Right lobe of liver (tissue), 6 donors: ENCODE data around the gene SEMA4A. TPM values are rescaled to one million over a fixed set of nuclear protein-coding genes. Genes with fewer than 3 reads are reported as not detected.
A peak's percentile ranks its signal among the peaks of the same experiment; 100 is the strongest.

ENCODE experiments used
- ATAC-seq, 4 donors: fragments of 200-7000 bp; cut with Tn5 transposase; one replicate each; pipeline ENCODE4 v1.9.1; 2020; ENCODE audit warnings: mild to moderate bottlenecking in 4 of 4, moderate library complexity in 4 of 4
- DNase-seq, 3 donors: peaks; one replicate each; pipeline ENCODE4 v3.0.0-alpha.2; 2020
- H3K27ac ChIP-seq, 3 donors: fragments of 200-600 bp; one replicate each; pipeline ENCODE4 v1.8.0; 2022
- H3K27me3 ChIP-seq, 2 donors: fragments of 200-600 bp; one replicate each; pipeline ENCODE4 v1.8.0; 2022
- H3K36me3 ChIP-seq, 4 donors: fragments of 200-600 bp; sonication (generic) in 1 of 4; one replicate each; pipeline versions ENCODE4 v1.5.1 to v1.8.0; 2017 to 2022; ENCODE audit warnings: control low read depth in 1 of 4
- H3K4me1 ChIP-seq, 4 donors: fragments of 200-600 bp; sonication (generic) in 1 of 4; one replicate each; pipeline versions ENCODE4 v1.5.1 to v1.8.0; 2017 to 2022; ENCODE audit warnings: control low read depth in 1 of 4
- H3K4me3 ChIP-seq, 3 donors: fragments of 200-600 bp; one replicate each; pipeline ENCODE4 v1.8.0; 2022
- H3K9me3 ChIP-seq, 4 donors: fragments of 200-600 bp; sonication (generic) in 1 of 4; one replicate each; pipeline versions ENCODE4 v1.5.1 to v1.8.0; 2017 to 2022; ENCODE audit warnings: control low read depth in 1 of 4
- POLR2A ChIP-seq: fragments of 450-650 bp; IDR thresholded peaks from one replicate; pipeline ENCODE4 v1.6.1; 2017; ENCODE audit warnings: antibody characterized with exemption, mild to moderate bottlenecking
- WGBS: methylation state at CpG from one replicate; pipeline ENCODE4 v1.1.6; 2018; ENCODE audit warnings: low coverage, low lambda C conversion rate; ENCODE audit not compliant: insufficient coverage; ENCODE audit errors: missing lambda C conversion rate; 5-methylcytosine and 5-hydroxymethylcytosine counted together
- intact Hi-C, 2 donors: fragments of 100-400 bp; cut with DNase I; formaldehyde crosslinking; loops; one replicate each; pipeline versions ENCODE4 v1.11.2 to v1.14.1; 2022
- total RNA-seq, 6 experiments: library from RNA; depleted of rRNA in 2 of 6; stranded (reverse); fragments of >200 nt in 2 of 6; fragmentation: NEBNext Ultra II Directional in 3 of 6; extraction: Animal tissue kit (Norgen Biotek cat#: 25700) in 3 of 6; gene quantifications; one replicate each; pipeline versions ENCODE4 v1.1.0 to v1.2.4, GENCODE V29; 2016 to 2023
- TF ChIP-seq, protein P1 (sequence below), 4 donors: fragments of 200-600 bp in 3 of 4; fragments of 450-650 bp in 1 of 4; IDR thresholded peaks; one replicate each; pipeline versions ENCODE4 v1.5.1 to v1.8.0; 2016 to 2022; ENCODE audit warnings: antibody characterized with exemption in 4 of 4, mild to moderate bottlenecking in 2 of 4
- donor health status: DM: no; HTN: yes; CAD: no.
- donor health status: DM: no; HTN: no; CAD: no.
- donor health status: DM: no; HTN: no; CAD: no.
- donor health status: DM: no; HTN: yes; CAD: no.
- donor health status: DM: no; HTN: yes; CAD: no.

The SEMA4A gene
- total RNA-seq, 6 experiments from 2014 or later = 0.62 to 2.6 (median 1.3) TPM

- no peaks in the 10 kb centered on the region for H3K27me3 ChIP-seq
- H3K27ac ChIP-seq = no peak overlapping the region
Measured at GRCh38 chr1:156204686-156205085, 51.3 kb downstream of the SEMA4A start.

DNA sequence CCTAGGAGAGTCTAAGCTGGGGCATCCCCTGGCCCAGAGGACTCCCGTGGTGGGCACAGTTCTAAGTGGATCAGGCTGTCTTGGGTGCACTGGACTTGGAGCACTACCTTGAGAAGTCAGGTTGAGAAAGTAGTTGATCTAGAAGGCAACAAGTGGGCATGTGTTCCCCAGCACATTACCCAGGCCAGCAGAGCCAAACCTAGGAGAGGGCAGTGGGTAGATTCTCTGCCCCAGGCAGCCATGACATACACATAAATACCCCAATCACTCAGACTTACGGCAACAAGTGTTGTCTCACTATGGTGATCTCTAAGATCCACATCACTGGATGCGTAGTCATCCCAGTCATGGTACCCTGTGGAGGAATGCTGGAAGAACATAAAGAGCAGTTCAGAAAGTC lies 57.9 kb downstream of the SEMA4A start:
- 76% methylated on average over 2 of the region's 3 CpGs for WGBS
- Histone ChIP-seq H3K36me3 (peaks cover 0 to 33% (median 12%) of the 10 kb centered on the region in 4 donors), H3K4me1 (peaks cover 0 to 30% (median 11%) of the 10 kb centered on the region in 4 donors), H3K27ac (no peak overlapping the region), H3K27me3 (no peaks in the 10 kb centered on the region), H3K4me3 (no peak overlapping the region), H3K9me3 (no peaks in the 10 kb centered on the region)
- DNase-seq (no peak), ATAC-seq (no peak)
- intact Hi-C loops = no loop called here
- no peak for TF ChIP-seq POLR2A
- TF ChIP-seq, protein P1, sequence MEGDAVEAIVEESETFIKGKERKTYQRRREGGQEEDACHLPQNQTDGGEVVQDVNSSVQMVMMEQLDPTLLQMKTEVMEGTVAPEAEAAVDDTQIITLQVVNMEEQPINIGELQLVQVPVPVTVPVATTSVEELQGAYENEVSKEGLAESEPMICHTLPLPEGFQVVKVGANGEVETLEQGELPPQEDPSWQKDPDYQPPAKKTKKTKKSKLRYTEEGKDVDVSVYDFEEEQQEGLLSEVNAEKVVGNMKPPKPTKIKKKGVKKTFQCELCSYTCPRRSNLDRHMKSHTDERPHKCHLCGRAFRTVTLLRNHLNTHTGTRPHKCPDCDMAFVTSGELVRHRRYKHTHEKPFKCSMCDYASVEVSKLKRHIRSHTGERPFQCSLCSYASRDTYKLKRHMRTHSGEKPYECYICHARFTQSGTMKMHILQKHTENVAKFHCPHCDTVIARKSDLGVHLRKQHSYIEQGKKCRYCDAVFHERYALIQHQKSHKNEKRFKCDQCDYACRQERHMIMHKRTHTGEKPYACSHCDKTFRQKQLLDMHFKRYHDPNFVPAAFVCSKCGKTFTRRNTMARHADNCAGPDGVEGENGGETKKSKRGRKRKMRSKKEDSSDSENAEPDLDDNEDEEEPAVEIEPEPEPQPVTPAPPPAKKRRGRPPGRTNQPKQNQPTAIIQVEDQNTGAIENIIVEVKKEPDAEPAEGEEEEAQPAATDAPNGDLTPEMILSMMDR (IDR thresholded peaks at IDR 0.05) = no peak

More at GRCh38 chr1:156204686-156205085, 51.3 kb downstream of the SEMA4A start:
- TF ChIP-seq, protein P1 (IDR thresholded peaks at IDR 0.05) = no peak
- TF ChIP-seq POLR2A = no peak
- no peak for DNase-seq
- 61% methylated on average over 2 of the region's 3 CpGs for WGBS
- Histone ChIP-seq H3K4me3 (no peak overlapping the region), H3K9me3 (no peaks in the 10 kb centered on the region), H3K4me1 (peaks cover 0 to 8% (median 0%) of the 10 kb centered on the region in 4 donors), H3K36me3 (peaks cover 0 to 45% (median 12%) of the 10 kb centered on the region in 4 donors)
- intact Hi-C loops = no loop called here
- no peak for ATAC-seq

GRCh38 chr1:156212130-156212529 lies 58.7 kb downstream of the SEMA4A start:
- TF ChIP-seq POLR2A = no peak
- TF ChIP-seq, protein P1 (IDR thresholded peaks at IDR 0.05) = no peak
- DNase-seq (no peak), ATAC-seq (no peak)
- intact Hi-C loops = no loop called here
- no peaks in the 10 kb centered on the region for H3K27me3 ChIP-seq
- H3K4me1 ChIP-seq = peaks cover 0 to 32% (median 11%) of the 10 kb centered on the region in 4 donors
- H3K9me3 ChIP-seq = no peaks in the 10 kb centered on the region
- peak overlapping the region; percentile 54 to 89 (median 64) for H3K4me3 ChIP-seq
- H3K36me3 ChIP-seq = peaks cover 0 to 25% (median 12%) of the 10 kb centered on the region in 4 donors
- peak overlapping the region; percentile 93 to 98 (median 94) for H3K27ac ChIP-seq
- WGBS = 73% methylated on average over 5 of the region's 9 CpGs

GRCh38 chr1:156212833-156213643 lies 59.7 kb downstream of the SEMA4A start, which contains the start of gene PMF1:
Gene PMF1 (plus strand): TSS chr1:156213007. CDS start chr1:156213016, 9 bp downstream.
- Histone ChIP-seq H3K9me3 (no peaks in the 10 kb centered on the region), H3K27me3 (no peaks in the 10 kb centered on the region), H3K4me3 (peak within 1 kb of the TSS; percentile 54 to 89 (median 64)), H3K4me1 (peaks cover 0 to 41% (median 17%) of the 10 kb centered on the region in 4 donors), H3K36me3 (peaks cover 0 to 21% (median 6%) of the 10 kb centered on the region in 4 donors), H3K27ac (peak within 1 kb of the TSS; percentile 93 to 98 (median 94))
- DNase-seq (peak; percentile 98), ATAC-seq (peak; percentile 90 to 96 (median 90))
- peak; percentile 87 for TF ChIP-seq POLR2A
- TF ChIP-seq, protein P1 (IDR thresholded peaks at IDR 0.05) = no peak
- 0% methylated on average over 45 of the region's 61 CpGs for WGBS
- intact Hi-C loops = no loop called here
